Hematopoietic multipotent progenitor cell treated with erythropoietin and hydrocortisone succinate and interleukin-3 and kit ligand, for 6 days (in vitro differentiated cells): ENCODE measurements around the gene ESPNL.
"Not testable (repeated sequence)": the region's sequence is repeated elsewhere in the genome, so short reads cannot be mapped to it uniquely, and the experiment has no call there.

Experiments used
- DNase-seq: peaks from one replicate; pipeline ENCODE4 v3.0.0-alpha.2; 2015

ESPNL gene

DNA sequence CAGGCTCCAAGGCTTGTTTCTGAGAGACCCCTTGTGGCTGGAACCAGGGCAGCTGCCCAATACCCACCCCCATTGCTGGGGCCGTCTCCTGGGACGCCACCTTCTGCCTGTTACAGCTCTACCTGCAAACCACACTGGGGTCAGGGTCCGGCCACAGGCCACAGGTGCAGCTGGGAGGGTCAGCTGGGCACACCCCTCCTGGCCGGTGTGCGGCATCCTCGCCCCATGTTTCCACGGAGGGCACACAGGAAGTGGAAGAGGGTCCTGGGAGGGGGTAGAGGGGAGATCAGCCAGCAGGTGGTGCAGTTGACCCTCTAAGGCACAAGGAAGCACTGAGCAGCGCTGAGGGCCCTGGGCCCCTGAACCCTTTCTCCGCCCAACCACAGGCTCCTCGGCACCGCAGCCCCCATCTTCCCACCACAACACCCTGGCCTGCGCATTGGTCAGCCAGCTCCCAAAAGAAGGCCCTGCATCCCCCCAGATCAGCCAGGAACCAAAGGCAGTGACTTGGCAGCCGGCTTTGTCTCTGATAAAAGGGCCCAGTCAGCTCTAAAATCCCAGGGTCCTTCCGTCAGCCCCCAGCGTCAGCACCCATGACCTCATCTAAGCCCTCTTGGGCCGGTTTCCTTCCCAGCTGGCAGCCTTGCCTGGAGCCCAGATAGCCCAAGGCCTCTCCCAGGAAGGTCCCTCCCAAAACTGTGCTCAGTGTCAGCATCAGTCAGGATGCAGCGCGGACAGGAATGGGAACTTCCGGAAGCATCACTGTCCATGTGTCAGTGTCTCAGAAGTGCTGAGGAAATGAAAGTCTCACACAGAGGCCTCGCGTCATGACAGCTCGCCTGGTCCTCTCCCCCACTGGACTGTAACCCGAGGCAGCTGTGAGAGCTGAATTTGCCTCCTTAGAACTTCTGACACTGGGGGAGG lies 60.3 kb downstream of the ESPNL start:
- peak; percentile 86 for DNase-seq

DNA sequence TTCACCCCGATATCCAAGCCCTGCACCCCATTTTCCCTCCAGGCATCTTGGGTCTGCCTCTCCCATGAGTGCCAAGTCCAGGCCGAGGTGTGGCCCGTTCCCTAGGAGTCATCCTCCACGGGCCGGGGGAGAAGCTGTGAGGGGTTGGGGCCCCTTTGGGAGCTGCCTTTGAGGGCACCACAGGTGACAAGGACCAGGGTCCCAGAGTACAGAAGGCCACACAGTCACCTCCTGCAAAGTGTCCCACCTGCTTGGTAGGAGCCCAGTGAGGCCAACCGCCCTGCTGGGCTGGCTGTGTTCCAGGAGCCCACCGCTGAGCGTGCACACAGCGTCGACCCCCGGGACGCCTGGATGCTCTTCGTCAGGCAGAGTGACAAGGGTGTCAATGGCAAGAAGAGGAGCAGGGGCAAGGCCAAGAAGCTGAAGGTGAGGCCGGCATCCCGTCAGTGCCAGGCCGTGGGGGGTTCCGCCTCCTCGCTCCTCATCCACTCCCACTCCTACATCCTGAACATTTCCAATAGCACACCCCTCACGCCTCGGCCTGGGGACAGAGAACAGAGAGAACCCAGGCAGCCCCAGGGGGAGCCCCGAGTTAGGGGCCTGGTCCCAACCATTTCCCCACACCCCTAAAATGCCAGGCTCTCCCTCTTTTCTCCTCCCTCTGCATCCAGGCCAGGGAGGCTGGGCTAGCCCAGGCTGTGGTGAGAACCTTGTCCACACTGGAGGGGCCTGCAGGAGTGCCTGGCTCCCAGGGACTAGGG lies 61.3 kb downstream of the ESPNL start:
- DNase-seq, result no peak

DNA sequence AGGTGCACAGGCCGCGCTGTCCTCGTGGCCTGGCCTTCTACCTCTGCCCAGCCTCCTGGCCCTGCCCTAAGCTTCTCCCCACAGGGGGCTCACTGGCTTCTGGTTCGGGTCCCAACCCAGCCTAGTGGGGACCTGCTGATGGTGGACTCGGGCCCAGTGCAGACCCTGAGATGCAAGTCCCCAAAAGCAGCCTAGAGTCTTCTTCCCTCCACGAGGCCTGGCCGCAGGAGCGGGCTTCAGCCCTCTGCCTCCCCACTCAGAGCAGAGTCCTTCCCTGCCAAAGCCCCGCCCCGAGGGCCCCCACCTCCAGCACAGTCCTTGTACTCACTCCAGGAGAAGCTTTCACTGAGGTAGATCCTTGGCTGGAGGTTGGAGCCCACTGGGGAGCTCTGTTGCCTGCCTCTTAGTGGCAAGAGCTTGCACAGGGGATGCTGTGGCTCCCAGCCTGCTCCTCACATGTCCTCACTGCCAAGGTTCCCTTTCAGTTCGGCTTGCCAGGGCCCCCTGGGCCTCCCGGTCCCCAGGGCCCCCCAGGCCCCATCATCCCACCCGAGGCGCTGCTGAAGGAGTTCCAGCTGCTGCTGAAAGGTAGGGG lies 62.2 kb downstream of the ESPNL start:
- DNase-seq, result peak; percentile 50

DNA sequence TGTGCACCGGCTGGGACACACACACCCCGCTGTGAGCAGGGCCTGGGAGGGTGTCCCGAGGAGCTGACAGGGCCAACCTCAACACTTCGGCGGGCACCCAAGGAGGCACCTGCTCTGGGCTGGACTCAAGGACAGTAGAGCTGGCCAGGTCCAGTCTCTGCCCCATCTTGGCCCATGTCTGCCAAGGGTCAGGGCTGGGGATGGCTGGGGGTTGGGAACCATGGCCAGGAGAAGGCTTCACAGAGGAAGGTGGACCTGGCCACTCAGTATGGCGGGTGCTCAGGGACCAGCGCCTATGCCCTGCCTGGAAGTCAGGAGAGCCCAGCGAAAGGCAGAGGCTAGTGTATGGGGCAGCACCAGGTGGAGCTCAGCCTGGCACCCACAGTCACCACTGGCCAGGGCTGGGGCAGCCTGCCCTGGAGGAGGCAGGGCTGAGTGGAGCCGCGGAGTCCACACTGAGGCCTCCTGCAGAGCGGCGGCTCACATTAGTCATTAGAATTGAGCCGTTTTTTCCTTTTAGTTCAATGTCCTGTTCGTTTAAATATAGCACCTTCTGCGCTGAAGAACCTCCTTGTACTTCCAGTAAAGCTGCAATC lies 62.8 kb downstream of the ESPNL start:
- peak; percentile 48 for DNase-seq

DNA sequence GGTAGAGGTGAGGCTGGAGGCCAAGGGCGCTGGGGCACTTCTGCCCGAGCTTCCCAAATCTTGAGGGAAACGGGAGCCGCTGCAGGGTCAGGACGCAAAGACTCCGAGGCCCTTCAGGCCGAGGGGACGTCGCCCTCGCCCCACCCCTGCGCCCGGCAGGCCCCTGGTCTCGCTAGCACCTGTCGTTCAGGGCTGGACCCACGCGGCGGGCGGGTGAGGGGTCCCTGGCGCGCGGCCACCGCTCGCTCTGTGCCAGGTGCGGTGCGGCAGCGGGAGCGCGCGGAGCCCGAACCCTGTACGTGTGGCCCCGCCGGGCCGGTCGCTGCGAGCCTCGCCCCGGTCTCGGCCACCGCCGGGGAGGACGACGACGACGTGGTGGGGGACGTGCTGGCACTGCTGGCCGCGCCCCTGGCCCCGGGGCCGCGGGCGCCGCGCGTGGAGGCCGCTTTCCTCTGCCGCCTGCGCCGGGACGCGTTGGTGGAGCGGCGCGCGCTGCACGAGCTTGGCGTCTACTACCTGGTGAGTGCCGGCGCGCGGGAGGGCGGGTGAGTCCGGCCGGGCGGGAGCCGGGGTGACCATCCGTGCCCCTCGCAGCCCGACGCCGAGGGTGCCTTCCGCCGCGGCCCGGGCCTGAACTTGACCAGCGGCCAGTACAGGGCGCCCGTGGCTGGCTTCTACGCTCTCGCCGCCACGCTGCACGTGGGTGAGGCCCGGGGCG lies 63.5 kb downstream of the ESPNL start:
- DNase-seq, result peak; percentile 35

DNA sequence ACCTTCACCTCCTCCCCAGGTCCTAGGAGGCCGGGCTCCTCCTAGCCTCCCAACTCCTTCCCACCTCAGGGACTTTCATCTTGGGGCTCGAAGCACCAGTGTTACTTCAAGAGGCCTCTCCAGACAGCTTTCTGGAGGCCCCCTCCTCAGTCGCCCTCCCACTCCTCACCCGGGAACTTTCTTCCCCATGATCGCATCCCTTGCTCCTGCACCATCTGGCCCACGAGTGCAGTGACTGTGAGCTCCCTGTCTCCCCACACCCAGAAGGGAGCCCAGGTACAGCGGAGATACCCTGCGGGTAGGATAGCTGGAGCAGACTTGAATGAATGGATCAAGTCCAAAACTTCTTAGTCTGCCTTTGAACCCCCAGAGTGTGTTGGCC lies 64.8 kb downstream of the ESPNL start:
- peak; percentile 17 for DNase-seq

DNA sequence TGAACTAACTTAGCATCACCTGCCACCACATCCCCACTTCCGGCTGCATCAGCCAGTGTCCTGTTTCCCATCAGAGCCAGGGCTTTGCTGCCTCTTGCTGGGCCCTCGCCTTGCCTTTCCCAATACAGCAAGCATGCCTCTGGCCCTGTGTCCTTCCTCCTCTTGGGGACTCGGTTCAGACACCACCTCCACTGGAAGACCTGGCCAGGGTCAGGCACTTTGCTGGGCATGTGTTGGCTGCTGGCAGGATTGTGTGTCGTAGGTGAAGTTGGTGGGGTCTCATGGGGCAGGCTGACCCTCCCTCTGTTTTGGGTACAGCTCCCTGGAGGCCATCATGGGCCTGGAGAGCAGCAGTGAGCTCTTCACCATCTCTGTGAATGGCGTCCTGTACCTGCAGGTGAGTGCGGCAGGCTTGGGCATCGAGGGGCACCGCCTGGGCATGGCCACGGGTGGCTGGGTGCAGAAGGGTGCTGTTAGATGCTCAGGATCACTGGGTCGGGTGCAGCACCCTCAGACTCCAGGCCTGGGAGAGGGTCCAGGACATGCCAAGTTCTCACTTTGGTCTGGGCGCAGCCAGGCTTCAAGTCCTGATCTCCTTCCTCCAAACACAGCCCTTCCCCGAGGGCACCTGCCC lies 65.3 kb downstream of the ESPNL start:
- DNase-seq, result peak; percentile 19

DNA sequence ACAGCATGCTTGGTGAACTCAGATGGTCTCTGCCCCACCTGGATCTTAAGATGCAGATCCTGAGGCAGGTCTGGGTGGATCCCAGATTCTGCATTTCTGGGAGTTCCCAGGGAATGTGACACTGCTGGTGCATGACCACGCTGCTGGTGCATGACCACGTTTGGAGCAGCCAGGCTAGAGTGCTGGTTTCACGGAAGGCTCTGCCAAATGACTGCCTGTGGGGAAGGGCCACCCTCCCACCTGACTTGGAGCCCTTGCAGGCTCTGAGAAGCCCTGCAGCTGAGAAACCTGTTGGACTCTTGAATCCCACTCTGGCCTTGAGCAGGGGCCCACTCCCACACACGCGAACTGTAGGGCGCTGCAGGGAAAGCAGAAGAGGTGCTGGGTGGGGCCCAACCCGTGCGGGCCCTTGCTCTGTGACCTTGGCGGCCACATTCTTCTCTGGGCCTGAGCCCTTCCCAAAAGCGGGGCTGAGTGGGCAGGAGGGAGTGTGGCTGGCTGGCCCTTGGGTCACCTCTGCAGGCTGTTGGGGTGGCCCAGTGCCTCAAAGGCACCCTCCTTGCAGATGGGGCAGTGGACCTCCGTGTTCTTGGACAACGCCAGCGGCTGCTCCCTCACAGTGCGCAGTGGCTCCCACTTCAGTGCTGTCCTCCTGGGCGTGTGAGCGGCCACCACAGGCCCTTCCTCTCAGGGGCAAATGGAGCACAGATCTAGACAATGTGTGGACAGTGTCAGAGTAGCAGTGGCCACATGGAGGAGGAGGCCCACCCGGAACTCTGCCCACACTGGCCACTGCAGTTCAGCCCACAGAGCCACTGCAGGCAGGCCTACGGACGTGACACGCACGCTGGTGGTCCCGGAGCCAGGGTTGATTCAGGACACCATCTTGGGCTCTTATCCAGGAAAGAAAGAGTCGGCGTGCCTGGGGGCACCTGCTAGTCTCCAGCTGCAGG lies 66.5 kb downstream of the ESPNL start:
- peak; percentile 26 for DNase-seq

DNA sequence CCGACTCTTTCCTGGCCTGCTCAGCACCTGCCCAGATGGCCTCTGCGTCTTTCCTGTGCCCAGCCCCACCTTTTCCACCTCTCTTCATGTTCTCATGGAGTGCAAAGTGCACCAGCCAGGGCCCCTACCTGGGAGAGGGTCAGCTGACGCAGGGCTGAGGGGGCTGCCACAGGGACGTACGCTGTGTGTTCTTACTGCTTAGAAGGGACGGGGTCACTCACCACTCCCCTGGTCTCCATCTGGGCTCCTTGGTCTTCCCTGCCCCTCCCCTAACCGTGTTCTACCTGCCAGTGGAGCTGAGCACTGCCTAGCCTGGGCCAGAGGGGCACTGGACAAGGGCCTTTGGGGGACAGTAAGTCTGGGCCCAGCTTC lies 67.2 kb downstream of the ESPNL start:
- DNase-seq, result no peak

DNA sequence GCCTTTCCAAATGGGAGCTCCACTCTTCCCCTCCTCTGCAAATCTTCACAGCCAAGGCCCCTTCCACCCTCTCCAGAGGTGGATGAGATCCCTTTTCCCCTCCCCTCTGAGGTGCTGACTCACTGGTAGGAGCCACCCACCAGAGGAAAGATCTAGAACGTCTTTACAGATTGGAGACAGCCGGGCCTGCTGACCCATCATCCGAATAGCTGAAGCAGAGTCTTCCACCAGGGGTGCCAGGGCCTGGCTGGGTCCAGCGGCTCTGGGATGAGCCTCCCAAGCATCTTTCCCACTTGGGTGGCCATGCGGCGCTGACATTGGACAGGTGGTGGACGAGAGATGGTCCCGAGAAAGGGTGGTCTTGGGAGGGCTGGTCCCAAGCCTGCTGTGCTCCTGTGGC lies 67.6 kb downstream of the ESPNL start:
- peak; percentile 61 for DNase-seq

DNA sequence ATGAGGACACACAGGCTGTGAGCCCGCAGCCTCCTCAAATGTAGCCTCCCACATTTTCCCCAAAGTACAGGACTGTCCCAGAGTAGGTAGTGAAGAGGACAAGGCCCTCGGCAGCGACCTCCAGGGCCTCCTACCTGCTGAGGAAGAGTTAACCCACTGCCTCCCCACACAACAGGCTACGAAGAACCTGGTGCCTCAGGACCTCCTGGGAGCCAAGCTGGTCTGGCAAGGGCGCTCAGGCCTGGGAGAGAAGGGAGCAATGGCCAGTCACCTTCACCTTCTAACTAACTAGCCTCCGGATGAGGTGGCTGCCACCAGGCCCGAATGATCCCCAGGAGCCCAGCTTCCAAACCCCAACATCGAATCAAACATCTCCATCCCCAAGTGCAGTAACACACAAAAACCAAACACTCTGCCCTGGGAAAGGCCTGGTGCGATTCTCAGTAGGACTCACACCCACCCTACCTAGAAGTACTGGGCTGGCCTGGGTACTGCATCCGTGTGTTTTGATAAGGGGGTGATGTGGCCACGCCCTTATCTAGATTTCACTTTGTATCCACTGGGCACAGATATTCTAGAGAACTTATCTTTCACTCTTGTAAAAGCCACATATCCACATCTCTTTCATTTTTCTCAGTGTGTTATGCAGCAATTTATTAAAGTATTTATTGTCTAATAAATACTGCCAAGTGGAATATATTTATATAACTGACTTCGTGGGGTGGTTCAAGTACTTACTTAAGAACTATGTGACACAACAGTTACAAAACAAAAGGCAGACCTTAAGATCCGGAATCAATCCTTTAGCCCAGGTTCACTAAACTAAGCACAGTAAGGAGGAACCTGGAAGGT lies 68.3 kb downstream of the ESPNL start:
- peak; percentile 96 for DNase-seq

DNA sequence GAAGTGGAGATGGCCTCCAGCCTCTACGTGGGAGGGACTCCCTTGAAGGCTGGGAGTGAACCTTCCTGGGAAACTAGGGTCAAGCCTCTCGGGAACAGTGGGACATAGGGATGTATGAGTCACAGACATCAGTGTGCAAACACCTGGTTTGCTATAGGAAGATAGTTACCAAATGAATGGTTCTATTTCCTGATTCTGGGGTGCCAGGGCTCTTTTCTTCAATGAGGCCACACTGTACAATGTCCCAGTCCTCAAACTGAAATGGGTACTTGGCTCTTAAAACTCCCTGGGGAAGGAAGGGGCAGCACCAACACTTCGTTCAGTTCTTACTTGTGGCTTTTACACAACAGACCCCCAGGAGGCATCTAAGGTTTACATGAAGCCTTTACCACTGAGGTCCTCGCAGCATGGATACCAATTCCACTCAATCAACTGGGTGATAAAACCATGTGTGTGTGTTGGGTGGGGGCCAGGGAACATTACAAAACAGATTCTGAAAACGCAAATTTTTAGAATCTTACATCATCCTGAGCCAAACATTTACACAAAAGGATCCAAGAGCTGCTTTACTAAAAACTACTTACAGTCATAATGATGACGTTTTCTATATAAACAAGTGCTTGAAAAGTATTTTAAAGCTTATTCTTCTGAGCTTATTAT lies 69.0 kb downstream of the ESPNL start:
- DNase-seq, result peak; percentile 85

DNA sequence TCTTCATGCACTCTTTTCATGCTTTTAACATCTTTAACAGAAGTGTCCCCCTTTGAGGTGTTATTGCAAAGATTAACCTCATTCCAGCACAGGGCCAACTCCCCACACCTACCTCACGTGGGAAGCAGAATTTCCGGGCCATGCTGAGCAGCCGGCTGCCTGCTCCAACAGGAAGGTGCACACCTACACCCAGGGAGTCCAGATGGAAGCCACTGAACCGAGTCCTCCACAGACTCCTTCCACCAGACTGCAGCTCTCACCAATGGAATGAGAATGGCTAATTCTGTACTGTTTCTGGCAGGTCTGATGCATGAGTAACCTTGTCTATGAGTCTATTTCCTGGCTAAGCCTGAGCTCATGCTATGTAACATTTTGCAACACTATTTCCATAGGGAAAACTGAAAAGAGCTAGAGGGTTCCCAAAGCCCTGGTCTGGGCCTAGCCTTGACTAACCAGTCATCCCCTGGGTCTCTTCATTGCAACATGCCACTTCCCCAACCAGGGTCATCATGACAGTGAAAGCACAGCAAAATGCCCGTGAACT lies 69.6 kb downstream of the ESPNL start:
- no peak for DNase-seq

DNA sequence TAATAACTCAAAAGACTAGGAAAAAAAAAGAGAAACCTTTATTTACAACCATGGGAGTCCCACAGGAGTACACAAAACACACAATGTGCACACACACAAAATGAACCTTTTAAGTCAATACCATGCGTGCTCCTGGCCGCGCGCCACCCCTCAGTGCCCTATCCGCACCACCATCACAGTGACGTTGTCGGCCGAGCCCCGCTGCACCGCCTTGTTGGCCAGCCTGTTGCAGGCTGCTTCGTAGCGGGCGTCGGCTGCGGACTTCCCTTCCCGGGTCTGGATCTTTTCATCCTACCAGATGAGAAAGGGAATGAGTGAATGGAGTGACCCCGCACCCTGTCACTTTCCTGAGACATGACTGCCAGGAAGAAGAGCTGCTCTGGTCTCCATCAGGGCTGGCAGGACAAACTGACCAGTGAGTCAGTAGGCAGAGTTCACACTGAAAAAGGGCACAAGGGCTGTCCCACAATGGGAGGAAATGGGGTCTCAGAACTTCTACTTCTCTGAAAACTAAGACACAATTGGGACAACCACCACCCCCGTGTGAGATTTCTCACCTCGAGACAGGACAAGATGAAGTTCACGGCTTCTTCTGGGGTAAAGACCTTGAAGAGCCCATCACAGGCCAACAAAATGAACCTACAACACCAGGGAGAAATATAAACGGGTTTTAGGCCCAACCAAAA lies 70.4 kb downstream of the ESPNL start:
- peak; percentile 30 for DNase-seq

DNA sequence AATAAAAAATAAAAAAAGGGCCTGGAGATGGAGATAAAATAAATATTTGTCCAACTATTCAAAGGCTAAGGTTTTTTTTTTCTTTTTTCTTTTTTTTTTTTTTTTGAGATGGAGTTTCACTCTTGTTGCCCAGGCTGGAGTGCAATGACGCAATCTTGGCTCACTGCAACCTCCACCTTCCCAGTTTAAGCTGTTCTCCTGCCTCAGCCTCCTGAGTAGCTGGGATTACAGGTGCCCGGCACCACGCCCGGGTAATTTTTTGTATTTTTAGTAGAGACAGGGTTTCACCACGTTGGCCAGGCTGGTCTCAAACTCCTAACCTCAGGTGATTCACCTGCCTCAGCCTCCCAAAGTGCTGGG lies 70.9 kb downstream of the ESPNL start:
- not testable (repeated sequence) for DNase-seq

DNA sequence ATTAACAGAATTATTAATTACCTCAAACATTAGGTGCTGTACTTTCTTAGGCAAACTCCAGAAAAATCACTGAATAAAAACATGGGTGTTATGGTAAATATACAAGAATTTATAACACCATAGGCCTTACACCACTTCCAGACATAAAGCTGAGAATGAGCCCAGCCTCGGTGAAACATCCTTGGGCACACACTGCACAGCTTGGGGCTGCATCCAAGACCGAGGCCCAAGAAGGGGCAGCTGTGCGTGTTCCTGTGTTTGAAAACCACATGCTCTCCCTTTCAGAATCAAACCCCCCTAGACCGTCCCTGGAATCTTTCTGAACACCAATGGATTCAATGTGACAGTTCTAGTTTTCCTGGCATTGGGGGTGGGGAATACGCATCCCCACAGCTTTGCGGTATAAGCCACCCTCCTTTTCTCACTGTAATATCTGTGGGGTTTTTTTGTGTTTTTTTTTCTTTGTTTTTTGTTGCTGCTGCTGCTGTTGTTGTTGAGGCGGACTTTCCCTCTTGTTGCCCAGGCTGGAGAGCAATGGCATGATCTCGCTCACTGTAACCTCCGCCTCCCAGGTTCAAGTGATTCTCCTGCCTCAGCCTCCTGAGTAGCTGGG lies 71.5 kb downstream of the ESPNL start:
- no peak for DNase-seq

DNA sequence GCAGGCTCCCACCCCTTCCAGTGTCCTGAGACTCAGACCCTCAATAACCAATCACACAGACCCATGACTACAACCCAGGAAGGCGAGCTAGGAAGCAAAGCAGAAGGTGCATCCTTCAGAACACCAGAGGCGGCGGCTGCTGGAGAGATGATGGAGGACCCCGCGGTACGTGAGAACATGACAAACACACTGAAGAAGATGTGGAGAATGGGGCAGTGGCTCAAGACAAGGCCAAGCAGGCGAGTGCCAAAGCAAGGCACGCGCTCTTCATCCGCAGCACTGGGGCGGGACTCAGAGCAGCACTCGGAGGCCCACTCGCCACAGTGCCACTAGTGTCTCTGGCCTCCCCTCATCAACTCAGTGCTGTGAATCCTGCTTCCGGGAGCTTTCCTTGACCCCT lies 72.3 kb downstream of the ESPNL start:
- no peak for DNase-seq

DNA sequence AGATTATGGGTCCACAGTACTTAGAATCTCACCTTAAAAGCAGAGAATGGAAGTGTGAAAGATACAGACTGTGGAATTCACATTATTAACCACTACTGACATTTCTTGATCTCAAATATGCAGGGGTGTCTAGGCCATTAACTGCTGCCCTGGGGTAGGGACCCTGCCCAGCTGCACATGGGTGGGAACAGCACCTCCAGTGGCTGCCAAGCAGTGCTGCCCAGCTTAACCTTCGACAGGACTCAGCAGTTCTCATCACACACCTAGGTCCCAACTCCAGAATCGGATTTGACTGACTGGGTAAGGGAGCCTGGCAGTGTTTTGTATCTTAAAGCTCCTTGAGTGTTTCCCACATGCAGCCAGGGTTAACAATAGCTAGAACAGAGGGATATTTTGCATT lies 73.6 kb downstream of the ESPNL start:
- DNase-seq, result peak; percentile 44
